H7 (cell line): ENCODE measurements around the gene MBD3. TPM values are rescaled to one million over a fixed set of nuclear protein-coding genes. Genes with fewer than 3 reads are reported as not detected.

ENCODE experiments used
- DNase-seq: peaks from one replicate; pipeline ENCODE4 v3.0.0; 2012
- H3K27me3 ChIP-seq: 2 replicates; pipeline ENCODE4 v1.6.0; 2011; ENCODE audit warnings: mild to moderate bottlenecking, low read length; ENCODE audit not compliant: control insufficient read depth, insufficient read depth
- H3K36me3 ChIP-seq: replicated peaks from 2 replicates; pipeline ENCODE4 v1.5.1; 2011; ENCODE audit warnings: low read length; ENCODE audit not compliant: control insufficient read depth, insufficient read depth
- H3K4me3 ChIP-seq: 2 replicates; pipeline ENCODE4 v1.5.1; 2011; ENCODE audit warnings: low read depth, mild to moderate bottlenecking, control low read depth, low read length, moderate library complexity; ENCODE audit not compliant: insufficient read depth
- total RNA-seq: library from RNA; depleted of rRNA; stranded (reverse); fragments of >200 nt; shearing (Covaris generic); gene quantifications from 2 replicates; pipeline ENCODE4 v1.2.3, GENCODE V29; 2014

The MBD3 gene
- total RNA-seq, 1 experiment from 2014 or later: 105 TPM

GRCh38 chr19:1575323-1576241 lies 17.1 kb downstream of the MBD3 start:
- no peak overlapping the region for H3K4me3 ChIP-seq
- no peaks in the 10 kb centered on the region for H3K27me3 ChIP-seq
- H3K36me3 ChIP-seq: peaks cover 1% of the 10 kb centered on the region
- no peak for DNase-seq

DNA sequence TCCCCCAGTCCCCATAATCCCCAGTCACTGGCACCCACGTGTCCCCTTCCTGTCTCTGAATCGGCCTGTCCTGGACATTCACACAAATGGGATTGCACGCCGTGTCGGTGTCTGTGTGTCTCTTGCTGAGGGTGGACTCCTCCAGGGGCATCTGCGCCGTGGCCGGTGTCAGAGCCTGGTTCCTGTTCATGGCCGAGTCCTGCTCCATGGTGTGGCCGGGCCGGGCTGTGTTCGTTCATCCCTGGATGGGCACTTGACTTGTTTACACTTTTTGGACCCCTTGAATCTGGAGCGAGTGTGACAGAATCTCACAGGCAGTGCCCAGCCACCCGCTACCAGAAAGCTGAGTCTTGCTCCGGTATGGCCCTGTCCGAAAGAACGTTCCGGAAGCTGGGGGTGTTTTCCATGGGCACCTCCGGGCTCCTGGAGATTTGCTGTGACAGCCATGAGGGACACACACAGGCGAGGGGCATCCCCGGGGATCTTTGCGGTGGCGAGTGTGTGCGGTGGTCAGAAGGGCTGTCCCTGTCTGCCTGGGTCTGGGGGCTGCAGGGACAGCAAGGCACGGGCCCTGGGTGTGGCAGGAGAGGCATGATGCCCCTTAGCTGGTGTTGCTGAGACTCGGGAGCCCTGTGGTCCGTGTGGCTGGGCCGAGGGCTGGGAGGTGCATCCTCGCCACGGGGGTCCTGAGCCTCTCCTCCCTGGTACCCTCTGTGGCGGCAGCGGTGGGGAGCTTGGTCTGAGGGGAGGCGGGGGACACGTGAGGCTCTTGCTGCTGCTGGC lies 18.1 kb downstream of the MBD3 start:
- Histone ChIP-seq H3K36me3 (no peaks in the 10 kb centered on the region; the same call in none of the 2 replicates), H3K27me3 (peaks cover 3% of the 10 kb centered on the region), H3K4me3 (no peak overlapping the region)
- no peak for DNase-seq

DNA sequence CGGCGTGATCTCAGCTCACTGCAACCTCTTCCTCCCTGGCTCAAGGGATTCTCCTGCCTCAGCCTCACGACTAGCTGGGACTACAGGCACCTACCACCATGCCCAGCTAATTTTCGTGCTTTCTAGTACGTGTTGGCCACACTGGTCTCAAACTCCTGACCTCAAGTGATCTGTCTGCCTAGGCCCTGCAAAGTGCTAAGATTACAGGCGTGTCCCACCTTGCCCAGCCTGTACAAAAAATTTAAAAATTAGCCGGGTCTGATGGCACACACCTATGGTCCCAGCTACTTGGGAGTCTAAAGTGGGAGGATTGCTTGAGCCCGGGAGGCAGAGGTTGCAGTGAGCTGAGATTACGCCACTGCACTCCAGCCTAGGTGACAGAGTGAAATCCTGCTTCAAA lies 19.9 kb downstream of the MBD3 start:
- no peaks in the 10 kb centered on the region for H3K36me3 ChIP-seq
- no peak overlapping the region for H3K4me3 ChIP-seq
- DNase-seq: no peak
- peaks cover 14% of the 10 kb centered on the region for H3K27me3 ChIP-seq

- no peak for DNase-seq
- peaks cover 14% of the 10 kb centered on the region for H3K27me3 ChIP-seq
- H3K36me3 ChIP-seq: no peaks in the 10 kb centered on the region
- no peak overlapping the region for H3K4me3 ChIP-seq
Measured at GRCh38 chr19:1571358-1571757, 21.3 kb downstream of the MBD3 start.

DNA sequence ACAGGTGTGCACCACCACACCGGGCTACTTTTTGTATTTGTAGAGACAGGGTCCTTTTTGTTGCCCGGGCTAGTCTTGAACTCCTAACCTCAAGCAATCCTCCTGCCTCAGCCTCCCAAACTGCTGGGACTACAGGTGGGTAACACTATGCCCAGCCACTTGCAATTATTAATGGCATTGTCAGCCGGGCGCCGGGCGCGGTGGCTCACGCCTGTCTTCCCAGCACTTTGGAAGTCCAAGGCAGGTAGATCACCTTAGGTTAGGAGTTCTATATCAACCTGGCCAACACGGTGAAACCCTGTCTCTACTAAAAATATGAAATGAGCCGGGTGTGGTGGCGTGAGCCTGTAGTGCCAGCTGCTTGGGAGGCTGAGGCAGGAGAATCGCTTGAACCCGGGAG lies 21.8 kb downstream of the MBD3 start:
- Histone ChIP-seq H3K4me3 (no peak overlapping the region), H3K36me3 (no peaks in the 10 kb centered on the region), H3K27me3 (peaks cover 14% of the 10 kb centered on the region)
- no peak for DNase-seq

- no peak overlapping the region for H3K4me3 ChIP-seq
- H3K27me3 ChIP-seq: peaks cover 14% of the 10 kb centered on the region
- no peaks in the 10 kb centered on the region for H3K36me3 ChIP-seq
- DNase-seq: no peak
Measured at GRCh38 chr19:1569997-1570396, 22.7 kb downstream of the MBD3 start.

DNA sequence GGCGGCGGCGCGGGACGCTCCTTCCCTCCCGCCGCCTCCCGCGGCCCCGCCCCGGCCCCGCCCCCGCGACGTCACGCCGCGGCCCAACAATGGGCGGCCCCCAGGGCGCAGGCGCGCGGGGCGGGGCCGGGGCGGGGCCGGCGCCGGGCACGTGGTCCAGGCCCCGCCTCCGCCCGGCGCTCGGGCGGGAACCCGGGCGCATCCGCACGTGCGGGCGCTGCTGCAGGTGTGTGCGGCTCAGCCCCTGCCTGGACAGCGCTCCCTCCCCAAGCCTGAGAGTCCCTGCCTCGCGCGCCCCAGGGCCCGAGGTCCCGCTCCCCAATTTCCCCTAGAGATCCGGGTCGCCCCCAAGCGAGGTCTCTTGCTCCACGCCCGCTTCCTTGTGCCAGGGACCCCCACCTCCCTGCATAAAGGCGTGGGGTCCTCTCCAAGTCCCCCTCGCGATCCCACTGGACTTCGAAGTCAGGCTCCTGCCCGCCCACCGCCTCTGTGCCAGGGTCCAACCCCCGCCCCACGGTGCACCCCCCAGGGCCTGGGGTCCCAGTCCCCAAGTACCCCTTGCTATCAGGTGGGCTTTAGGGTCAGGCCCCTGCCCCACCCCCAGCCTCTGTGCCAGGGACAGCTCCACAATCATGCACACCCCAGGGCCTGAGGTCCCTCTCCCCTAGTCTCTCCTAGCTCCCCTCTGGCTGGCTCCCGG lies 24.2 kb downstream of the MBD3 start, which contains the start of gene MEX3D:
Gene MEX3D, minus strand, starts transcription at position 6 of the 700 bp plus-strand sequence. CDS start 267 bp downstream, outside the sequence.
- Histone ChIP-seq H3K4me3 (peak within 1 kb of the TSS; percentile 89), H3K27me3 (peaks cover 14% of the 10 kb centered on the region), H3K36me3 (peaks cover 2% of the 10 kb centered on the region)
- DNase-seq: peak; percentile 100

DNA sequence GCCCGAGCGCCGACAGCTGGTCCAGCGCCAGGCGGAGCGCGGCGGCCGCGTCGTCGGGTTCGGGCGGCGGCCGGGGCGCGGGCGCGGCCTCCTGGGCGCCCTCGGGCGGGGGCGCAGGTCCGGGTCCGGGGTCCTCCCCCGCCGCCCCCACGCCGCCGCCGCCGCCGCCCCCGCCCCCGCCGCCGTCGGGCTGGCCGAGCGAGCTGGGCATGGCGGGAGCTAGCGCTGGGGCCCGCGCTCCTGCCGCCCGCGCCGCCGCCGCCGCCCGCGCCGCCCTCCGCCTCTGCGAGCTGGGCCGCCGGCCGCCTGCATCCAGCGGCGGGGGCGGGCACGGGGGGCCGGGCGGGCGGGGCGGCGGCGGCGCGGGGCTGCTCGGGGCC lies 24.8 kb downstream of the MBD3 start:
- Histone ChIP-seq H3K36me3 (peaks cover 2% of the 10 kb centered on the region), H3K27me3 (peaks cover 14% of the 10 kb centered on the region), H3K4me3 (no peak overlapping the region; the same call in 1 of the 2 replicates)
- peak; percentile 87 for DNase-seq

- Histone ChIP-seq H3K27me3 (peaks cover 14% of the 10 kb centered on the region), H3K36me3 (peaks cover 2% of the 10 kb centered on the region), H3K4me3 (peak overlapping the region; percentile 89)
- peak; percentile 81 for DNase-seq
Measured at GRCh38 chr19:1567116-1567847, 25.4 kb downstream of the MBD3 start.

- peaks cover 14% of the 10 kb centered on the region for H3K27me3 ChIP-seq
- H3K4me3 ChIP-seq: peak overlapping the region; percentile 89
- H3K36me3 ChIP-seq: peaks cover 2% of the 10 kb centered on the region
- peak; percentile 98 for DNase-seq
Measured at GRCh38 chr19:1566392-1567115, 26.1 kb downstream of the MBD3 start.

DNA sequence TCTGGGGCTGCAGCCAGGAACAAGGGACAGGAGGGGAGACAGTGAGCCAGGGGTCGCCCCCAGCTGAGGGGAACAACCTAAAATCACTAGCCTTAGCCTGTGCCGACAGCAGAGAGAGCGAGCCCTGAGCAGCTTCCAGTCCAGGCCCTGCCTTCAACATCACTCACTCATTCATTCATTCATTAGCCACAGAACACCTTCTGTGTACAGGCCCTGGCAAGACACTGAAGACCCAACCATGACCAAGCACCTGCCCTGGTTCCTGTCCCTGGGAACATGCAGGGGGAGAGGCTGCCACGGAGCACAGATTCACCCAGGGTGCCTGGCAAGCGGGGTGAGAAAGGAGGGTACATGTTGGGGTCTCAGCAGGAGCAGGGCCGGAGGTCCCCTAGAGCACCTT lies 29.4 kb downstream of the MBD3 start:
- no peak for DNase-seq
- Histone ChIP-seq H3K36me3 (peaks cover 2% of the 10 kb centered on the region), H3K4me3 (no peak overlapping the region), H3K27me3 (no peaks in the 10 kb centered on the region)

GRCh38 chr19:1561236-1561842 lies 31.3 kb downstream of the MBD3 start:
- peaks cover 2% of the 10 kb centered on the region for H3K36me3 ChIP-seq
- no peak overlapping the region for H3K4me3 ChIP-seq
- no peaks in the 10 kb centered on the region for H3K27me3 ChIP-seq
- no peak for DNase-seq

DNA sequence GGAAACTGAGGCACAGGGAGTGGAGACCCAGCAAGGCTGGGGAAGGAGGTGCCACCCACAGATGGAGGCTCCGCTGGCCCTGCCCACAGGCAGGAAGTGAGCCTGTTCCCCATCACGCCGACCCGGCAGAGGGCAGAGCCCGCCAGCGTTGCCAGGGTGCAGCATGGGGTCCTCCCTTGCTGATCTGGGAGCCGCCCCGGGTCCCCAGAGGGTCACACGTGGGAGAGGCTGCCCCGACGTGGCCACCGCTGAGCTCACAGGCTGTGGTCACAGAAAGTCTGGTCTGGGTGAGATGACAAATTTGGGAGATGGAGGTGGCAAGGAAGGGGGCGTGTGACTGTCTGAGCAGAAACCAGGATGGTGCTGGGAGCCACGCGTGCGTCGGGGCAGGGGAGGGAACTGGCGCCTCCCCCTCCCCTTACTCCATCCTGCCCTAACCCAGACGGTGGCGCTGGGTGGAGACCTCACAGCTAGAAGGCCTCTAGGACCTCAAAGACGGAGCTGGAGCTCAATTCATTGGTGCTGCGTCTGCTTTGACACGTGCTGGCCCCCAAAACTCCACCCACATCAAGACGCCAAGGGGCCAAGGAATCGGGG lies 32.3 kb downstream of the MBD3 start:
- peaks cover 2% of the 10 kb centered on the region for H3K36me3 ChIP-seq
- peak; percentile 65 for DNase-seq
- H3K4me3 ChIP-seq: no peak overlapping the region
- no peaks in the 10 kb centered on the region for H3K27me3 ChIP-seq
